ENCODE measurements around the gene ZP3.
"Not testable (repeated sequence)": the region's sequence is repeated elsewhere in the genome, so short reads cannot be mapped to it uniquely, and the experiment has no call there.

Gene ZP3

DNA sequence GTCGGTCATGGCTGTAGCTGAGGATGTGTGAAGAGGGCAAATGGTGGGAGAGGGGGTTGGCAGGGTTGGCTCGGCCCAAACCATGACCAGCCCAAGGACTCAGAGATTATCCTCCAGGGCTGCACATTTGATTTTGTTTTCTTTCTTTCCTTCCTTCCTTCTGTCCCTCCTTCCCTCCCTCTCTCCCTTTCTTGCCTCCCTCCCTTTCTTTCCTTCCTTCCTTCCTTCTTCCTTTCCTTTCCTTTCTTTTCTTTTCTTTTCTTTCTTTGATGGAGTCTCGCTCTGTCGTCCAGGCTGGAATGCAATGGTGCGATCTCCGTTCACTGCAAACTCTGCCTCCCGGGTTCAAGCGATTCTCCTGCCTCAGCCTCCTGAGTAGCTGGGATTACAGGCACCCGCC, 19.0 kb upstream of the ZP3 start:
- DNase-seq (ENCODE audit: low read depth in 2 of 2), result no peak

DNA sequence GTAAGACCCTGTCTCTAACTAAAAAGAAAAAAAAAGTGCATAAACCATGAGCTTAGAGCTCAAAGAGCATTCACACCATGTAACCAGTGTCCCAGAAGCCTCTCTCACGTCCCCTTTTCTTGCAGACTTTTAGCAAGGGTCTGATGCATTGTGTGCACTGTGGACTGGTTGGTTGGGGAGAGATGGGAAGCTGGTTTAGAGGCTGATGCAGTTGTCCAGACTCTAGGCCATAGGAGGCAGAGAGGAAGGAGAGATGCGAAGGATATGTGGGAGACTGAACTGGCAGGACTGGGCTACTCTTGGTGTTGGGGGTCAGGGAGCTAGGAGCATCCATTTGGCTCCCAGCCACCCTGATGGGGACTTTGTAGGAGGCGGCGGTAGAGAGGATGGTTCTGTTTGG, 17.0 kb upstream of the ZP3 start:
- DNase-seq (ENCODE audit: low read depth in 2 of 2), result no peak

DNA sequence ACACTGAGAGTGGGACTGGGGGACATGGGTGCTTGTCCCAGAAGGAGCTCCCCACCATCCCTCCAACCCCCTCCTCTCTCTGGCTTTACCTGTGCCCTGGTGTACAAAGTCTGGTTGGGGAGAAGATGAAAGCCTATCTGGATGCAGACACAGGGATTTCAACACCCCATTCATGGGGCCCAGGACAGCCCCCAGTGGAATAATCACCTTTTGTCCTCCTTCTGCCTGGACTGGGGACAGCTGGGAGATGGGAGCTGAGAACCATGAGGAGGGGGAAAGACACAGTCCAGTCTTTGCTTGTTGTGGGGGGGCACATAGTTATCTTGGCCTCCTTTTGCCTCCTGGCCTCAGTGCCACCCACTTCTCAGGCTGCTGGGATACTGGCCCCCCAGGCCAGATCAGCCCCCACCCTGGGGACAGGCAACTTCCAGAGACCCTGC, 16.6 kb upstream of the ZP3 start:
- DNase-seq (ENCODE audit: low read depth in 2 of 2), result no peak

DNA sequence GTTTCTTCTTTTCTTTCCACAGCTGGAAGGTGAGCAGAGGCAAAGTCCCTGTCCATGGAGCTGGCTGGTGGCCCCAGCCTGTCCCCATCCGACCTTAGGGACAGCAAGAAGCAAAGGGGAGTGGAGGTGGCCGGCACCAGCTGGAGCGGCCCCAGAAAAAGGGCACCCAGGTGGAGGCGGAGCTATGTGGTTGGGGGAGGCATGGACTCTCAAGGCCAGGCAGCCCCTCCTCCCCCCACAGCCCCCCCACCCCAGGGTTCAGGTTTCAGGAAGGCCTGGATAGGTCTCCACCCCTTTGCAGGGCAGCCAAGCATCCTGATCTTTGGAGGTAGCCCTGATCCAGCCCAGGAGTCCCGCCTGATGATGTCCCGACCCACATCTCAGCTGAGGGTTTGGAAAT, 15.2 kb upstream of the ZP3 start, which contains the start of gene SSC4D:
Gene SSC4D, minus strand, starts transcription at position 161 of the 400 bp plus-strand sequence. CDS start 5,258 bp downstream, outside the sequence.
- no peak for DNase-seq (ENCODE audit: low read depth in 2 of 2)

DNA sequence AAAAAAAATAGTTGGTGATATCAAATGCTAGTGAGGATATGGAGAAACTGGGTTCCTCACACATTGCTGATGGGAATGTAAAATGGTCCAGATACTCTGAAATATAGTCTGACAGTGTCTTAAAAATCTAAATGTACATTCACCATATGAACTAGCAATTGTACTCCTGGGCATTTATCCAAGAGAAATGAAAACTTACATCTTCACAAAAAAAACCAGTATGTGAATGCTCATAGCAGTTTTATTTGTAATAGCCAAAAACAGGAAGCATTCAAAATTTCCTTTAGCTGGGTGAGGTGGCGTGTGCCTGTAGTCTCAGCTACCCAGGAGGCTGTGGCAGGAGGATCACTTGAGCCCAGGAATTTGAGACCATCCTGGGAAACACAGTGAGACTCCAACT, 13.1 kb upstream of the ZP3 start:
- DNase-seq (ENCODE audit: low read depth in 2 of 2), result no peak

DNA sequence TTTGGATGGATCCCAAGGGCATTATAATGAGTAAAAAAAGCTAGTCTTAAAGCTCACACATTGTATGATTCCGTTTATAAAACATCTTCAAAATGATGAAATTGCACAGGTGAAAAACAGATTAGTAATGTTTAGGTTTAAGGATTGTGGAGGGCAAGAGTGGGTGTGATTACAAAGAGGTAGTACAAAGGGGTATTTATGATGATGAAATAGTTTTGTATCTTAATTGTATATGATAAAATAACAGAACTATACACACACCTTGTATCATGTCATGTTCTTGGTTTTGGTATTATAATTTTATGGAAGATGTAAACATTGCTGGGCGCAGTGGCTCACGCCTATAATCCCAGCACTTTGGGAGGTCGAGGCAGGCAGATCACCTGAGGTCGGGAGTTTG, 12.5 kb upstream of the ZP3 start:
- DNase-seq (ENCODE audit: low read depth in 2 of 2), result no peak

DNA sequence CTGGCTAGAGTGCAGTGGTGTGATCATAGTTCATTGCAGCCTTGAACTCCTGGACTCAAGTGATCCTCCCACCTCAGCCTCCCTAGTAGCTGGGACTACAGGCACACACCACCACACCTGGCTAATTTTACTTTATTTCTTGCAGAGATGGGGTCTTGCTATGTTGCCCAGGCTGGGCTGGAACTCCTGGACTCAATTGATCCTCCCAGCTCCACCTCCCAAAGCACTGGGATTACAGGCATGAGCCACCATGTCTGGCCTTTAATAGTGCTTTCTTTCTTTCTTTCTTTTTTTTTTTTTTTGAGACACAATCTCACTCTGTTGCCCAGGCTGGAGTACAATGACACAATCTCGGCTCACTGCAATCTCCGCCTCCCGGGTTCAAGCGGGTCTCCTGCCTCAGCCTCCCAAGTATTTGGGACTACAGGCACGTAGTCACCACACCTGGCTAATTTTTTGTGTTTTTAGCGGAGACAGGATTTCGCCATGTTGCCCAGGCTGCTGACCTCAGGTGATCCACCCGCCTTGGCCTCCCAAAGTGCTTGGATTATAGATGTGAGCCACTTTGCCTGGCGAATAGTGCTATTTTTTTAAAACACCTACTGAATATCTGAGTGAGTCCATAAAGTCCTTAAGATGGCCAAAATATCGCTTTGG, 7.0 kb upstream of the ZP3 start:
- not testable (repeated sequence) for DNase-seq (ENCODE audit: low read depth in 2 of 2)

DNA sequence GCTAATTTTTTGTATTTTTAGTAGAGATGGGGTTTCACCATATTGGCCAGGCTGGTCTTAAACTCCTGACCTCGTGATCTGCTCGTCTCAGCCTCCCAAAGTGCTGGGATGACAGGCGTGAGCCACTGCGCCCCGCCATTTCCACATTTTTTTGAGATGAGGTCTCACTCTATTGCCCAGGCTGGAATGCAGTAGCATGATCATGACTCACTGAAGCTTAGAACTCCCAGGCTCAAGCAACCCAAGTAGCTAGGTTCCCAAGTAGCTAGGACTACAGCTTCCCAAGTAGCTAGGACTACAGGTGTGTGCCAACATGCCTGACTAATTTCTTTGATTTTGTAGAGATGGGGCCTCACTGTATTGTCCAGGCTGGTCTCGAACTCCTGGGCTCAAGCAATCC, 3.7 kb upstream of the ZP3 start:
- not testable (repeated sequence) for DNase-seq (ENCODE audit: low read depth in 2 of 2)

DNA sequence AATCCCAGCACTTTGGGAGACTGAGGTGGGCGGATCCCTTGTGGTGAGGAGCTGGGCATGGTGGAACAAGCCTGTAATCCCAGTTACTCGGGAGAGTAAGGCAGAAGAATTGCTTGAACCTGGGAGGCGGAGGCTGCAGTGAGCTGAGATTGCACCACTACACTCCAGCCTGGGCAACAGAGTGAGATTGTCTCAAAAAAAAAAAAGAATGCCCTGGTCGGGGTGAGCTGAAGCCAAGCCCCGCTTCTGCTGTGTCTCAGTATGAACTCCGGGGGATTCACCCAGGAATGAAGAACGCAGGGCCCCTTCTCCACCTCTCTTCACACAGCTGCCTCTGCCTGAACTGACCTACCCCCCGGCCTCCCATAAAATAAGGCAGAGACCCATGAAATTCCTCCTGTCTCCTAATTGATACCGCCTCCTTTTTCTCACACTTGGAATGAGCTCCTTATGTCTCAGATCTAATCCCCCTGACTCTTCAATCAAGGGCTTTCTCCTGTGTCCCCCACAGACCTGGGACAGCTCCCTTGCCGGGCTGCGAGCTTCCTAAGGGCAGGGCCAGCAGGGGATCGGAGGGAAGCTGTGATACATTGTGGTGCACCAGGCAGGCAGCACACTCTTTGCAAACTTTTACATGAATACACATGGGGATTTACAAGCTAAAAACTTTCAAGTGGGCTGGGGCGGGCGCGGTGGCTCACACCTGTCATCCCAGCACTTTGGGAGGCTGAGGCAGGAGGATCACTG, 911 bp upstream of the ZP3 start:
- DNase-seq (ENCODE audit: low read depth in 2 of 2), result no peak

DNA sequence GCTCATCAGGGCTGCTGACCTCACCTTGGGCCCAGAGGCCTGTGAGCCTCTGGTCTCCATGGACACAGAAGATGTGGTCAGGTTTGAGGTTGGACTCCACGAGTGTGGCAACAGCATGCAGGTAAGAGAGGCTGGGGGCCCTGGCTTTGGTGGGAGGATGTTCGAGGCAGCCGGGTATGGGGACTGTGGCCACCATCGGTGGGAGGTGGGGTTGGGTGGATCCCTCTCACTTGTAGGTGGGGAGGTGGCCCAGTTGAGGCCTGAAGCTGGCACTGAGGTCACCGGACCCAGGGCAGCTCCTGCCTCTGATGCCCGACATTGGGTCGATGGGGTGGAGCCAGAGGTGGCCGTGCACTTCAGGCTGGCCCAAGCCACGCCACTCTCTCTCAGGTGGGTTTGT, 406 bp downstream of the ZP3 start:
- no peak for DNase-seq (ENCODE audit: low read depth in 2 of 2)

DNA sequence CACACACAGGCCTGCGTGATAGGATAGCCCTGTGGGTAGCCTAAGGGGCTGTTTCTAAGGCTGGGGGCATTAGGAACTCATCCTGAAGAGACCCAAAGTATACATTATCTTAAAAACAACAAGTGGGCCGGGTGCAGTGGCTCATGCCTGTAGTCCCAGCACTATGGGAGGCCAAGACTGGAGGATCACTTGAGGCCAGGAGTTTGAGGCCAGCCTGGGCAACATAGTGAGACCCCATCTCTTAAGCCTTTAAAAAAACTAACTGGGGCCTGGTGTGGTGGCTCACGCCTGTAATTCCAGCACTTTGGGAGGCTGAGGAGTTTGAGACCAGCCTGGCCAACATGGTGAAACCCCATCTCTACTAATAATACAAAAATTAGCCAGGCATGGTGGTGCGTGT, 808 bp downstream of the ZP3 start:
- DNase-seq (ENCODE audit: low read depth in 2 of 2), result not testable (repeated sequence)

DNA sequence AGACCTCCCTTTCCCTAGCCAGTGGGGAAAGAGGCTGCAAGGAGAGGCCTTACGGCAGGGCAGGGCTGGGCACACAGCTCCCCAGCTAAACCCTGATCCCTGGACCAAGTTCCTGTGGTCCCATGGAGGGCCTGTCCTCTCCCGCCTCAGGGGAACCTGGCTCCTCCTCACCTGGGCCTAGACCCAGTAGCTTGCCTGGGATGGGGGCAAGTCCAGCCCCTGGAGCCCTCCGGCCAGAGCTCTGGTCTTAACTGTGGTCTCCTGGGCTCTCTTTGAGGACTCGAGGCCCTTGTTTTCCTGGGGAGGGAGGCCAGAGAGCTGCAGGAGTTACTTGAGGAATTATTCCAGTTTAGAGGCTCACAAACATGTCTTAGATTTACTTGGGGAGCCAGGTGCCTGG, 1.5 kb downstream of the ZP3 start:
- no peak for DNase-seq (ENCODE audit: low read depth in 2 of 2)

DNA sequence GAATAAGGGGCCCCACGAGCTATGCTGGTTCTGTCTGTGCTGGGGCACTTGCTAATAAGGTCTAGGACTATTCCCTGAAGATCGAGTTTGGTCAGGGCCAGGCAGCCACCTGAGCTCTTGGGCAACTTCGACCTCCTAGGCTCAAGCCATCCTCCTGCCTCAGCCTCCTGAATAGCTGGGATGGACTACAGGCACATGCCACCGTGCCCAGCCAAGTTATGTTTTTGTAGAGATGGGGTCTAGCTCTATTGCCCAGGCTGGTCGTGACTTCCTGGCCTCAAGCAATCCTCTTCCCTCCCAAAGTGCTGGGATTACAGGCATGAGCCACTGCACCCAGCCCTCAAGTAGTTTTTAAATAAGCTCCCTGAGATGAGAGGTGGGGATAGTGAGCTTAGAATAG, 2.9 kb downstream of the ZP3 start:
- DNase-seq (ENCODE audit: low read depth in 2 of 2), result no peak

DNA sequence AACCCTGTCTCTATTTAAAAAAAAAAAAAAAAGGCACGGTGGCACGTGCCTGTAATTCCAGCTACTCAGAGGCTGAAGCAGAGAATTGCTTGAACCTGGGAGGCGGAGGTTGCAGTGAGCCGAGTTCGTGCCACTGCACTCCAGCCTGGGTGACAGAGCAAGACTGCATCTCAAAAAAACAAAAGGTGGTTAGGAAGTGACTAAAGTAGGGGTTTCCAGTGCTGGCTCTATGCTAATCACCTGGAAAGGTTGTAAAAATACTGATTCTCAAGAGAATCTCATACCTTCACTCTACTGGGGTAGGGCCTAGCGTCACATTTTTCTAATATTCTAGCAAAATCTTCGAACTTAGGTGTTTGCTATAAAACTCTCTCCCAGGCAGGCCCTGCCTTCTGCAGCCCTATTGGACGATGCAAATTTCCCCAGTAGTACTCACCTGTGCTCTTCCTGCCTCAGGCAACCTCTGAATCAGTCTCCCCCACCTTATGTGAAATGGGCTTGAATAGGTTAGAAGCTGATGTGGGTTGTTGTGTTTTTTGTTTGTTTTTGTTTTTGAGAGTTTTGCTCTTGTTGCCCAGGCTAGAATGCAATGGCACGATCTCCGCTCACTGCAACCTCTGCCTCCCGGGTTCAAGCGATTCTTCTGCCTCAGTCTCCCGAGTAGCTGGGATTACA, 3.5 kb downstream of the ZP3 start:
- no peak for DNase-seq (ENCODE audit: low read depth in 2 of 2)

DNA sequence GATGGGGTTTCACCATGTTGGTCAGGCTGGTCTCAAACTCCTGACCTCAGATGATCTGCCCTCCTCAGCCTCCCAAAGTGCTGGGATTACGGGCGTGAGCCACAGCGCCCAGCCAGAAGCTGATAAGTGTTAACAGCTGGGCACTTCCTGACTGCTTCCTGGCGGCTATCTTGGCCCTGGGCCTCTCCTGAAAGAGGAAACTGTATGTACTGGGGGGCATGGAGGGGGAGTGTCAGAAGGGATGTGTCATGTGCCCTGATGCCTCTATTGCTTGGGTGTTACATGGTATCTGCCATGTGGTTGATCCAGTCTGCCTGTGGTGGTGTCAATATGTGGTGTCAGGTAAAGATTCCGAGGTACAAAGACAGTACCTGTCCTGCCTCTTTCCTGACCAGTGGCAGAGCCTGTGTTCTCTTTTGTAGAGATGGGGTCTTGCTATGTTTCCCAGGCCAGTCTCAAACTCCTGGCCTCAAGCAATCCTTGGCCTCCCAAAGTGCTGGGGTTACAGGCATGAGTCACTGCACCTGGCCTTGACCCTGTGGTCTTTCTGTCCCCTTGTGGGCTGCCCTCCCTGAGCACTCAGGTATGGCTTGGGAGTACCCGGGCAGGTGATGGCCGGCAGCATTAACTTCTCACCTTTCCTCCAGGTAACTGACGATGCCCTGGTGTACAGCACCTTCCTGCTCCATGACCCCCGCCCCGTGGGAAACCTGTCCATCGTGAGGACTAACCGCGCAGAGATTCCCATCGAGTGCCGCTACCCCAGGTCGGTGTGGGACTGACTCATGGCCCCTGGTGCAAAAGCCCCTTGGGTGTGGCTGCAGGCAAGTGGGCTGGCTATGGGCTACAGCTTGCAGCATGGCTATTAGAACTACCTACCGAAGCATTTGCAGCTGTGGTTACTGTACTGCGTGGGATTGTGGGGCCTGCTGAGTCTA, 4.4 kb downstream of the ZP3 start:
- no peak for DNase-seq (ENCODE audit: low read depth in 2 of 2)

DNA sequence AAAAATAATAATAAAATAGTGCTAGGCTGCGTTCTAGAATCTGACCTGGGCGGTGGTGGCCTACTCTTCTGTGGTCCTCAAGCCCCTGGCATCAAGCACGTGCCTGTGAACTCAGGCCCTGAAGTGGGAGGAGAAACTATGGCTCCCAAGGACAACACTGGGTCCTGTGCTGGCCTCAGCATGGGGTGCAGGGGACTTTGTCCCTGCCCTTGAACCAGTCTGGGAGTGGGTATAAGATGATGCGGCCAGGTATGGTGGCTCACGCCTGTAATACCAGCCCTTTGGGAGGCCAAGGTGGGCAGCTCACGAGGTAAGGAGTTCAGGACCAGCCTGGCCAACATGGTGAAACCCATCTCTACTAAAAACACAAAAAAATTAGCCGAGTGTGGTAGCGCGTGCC, 5.5 kb downstream of the ZP3 start:
- no peak for DNase-seq (ENCODE audit: low read depth in 2 of 2)

DNA sequence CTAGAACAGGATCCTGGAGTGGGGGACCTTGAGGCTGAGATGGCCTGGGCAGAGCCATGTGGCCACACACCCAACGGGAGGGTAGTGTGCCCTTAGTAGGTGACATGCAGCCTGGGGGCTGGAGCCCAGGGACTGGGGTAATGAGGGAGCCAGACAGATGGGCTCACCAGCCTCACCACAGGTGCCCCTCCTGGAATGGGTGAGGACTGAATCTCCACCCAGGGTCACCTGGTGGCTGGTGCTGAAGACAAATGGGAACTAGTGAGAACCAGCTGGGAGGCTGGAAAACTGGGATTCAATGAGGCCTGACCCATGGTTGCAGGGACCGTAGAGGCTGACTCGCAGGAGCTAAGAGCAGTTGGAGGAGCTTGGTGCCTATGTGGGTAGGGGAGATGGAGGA, 6.1 kb downstream of the ZP3 start:
- no peak for DNase-seq (ENCODE audit: low read depth in 2 of 2)

DNA sequence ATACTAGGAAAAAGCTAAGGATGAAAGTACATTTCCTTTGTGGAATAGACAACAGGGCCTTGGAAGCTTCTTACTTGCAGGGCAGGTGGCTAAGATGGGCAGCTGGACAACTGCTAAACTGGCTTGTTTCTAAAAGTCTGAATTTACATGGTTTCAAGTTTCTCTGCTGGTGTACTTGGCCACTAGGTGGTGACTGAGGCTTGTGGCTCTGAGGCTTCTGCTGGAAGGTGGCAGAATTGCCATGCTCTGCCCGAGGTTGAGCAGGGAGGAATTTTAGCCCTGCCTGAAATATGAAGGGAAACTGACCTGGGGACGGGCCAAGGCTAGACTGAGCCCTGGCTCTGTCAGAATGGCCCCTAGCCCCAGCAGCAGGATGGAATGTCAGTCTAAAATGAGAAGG, 13.1 kb downstream of the ZP3 start:
- DNase-seq (ENCODE audit: low read depth in 2 of 2), result peak; percentile 28 to 56

DNA sequence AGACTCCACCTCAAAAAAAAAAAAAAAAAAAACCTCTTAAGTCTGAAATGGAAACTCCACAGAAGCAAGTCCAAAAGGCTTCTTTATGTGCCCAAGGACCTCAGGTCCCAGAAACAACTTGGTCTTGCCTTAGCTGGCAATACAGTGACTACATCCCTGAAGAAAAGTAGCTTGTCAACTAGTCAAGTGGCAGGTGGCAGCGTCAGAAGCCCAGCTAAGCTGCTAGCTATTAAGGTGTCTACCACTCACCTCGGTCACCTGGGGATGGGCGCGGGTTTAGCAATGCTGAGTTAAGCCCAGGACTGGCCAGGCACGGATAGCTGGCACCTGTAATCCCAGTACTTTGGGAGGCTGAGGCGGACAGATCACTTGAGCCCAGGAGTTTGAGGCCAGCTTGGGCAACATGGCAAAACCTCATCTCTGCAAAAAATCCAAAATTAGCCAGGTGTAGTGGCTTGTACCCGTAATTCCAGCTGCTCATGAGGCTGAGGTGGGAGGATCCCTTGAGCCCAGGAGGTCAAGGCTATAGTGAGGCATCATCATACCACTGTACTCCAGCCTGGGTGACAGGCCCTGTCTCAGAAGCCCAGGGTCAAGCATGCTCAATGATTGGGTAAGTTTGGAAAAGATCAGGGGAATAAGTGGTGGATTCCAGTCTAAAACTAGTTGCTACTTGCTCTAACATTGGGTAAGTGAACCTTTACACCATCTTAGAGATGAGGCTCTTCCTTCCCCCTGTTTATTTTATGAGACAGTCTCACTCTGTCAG, 14.6 kb downstream of the ZP3 start:
- DNase-seq (ENCODE audit: low read depth in 2 of 2), result not testable (repeated sequence)

DNA sequence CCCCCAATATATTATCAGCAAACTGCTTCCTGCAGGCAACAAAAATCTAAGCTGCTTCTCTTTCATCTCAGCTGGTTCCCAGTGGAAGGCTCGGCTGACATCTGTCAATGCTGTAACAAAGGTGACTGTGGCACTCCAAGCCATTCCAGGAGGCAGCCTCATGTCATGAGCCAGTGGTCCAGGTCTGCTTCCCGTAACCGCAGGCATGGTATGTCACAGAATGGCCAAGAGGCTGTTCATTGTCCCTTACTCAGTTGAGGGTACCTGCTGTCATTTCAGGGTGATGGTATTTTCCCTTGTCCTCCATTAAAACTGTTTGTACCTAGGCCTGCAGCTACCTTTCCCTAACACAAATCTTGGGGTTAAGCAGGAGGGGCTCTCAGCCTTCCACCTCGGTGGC, 15.7 kb downstream of the ZP3 start:
- not testable (repeated sequence) for DNase-seq (ENCODE audit: low read depth in 2 of 2)

DNA sequence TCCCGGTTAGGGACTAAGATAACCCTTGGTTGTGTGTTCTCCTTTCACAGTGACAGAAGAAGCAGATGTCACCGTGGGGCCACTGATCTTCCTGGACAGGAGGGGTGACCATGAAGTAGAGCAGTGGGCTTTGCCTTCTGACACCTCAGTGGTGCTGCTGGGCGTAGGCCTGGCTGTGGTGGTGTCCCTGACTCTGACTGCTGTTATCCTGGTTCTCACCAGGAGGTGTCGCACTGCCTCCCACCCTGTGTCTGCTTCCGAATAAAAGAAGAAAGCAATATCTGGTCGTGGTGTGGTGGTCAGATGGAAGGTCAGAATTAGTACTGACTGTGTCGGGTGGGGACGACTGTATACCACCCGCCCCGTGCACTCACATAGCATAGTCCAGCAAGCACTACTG, 17.0 kb downstream of the ZP3 start:
- DNase-seq (ENCODE audit: low read depth in 2 of 2), result not testable (repeated sequence)
